Calu3 (cell line): ENCODE measurements around the gene DOK5. TPM values are rescaled to one million over a fixed set of nuclear protein-coding genes. Genes with fewer than 3 reads are reported as not detected.

ENCODE experiments used
- BruUV-seq: library from RNA; stranded (reverse); fragments of 400-500 nt; replicated peaks from 2 replicates; lab custom pipeline; 2021; lab: Mats Ljungman, UMichigan
- CTCF ChIA-PET: fragments of 300-600 bp; sonication (Branson Sonifier 250); formaldehyde crosslinking; loops from one replicate; lab custom pipeline; 2022; ENCODE audit warnings: antibody characterized with exemption; lab: Charles Lee
- DNase-seq: peaks from one replicate; pipeline ENCODE4 v3.0.0; 2022
- H3K27ac Mint-ChIP-seq: one replicate; pipeline ENCODE4 v1.8.0; 2022; ENCODE audit warnings: mixed read lengths; ENCODE audit not compliant: unreplicated experiment
- H3K27me3 Mint-ChIP-seq: one replicate; pipeline ENCODE4 v1.8.0; 2022; ENCODE audit warnings: mixed read lengths; ENCODE audit not compliant: unreplicated experiment
- H3K36me3 Mint-ChIP-seq: one replicate; pipeline ENCODE4 v1.8.0; 2022; ENCODE audit warnings: mild to moderate bottlenecking, moderate library complexity, mixed read lengths; ENCODE audit not compliant: insufficient read depth, unreplicated experiment
- H3K4me1 Mint-ChIP-seq: one replicate; pipeline ENCODE4 v1.8.0; 2022; ENCODE audit warnings: mild to moderate bottlenecking, low read depth, mixed read lengths; ENCODE audit not compliant: unreplicated experiment
- H3K4me3 Mint-ChIP-seq: one replicate; pipeline ENCODE4 v1.8.0; 2022; ENCODE audit warnings: mild to moderate bottlenecking, low read depth, moderate library complexity, mixed read lengths; ENCODE audit not compliant: unreplicated experiment
- H3K9me3 Mint-ChIP-seq: one replicate; pipeline ENCODE4 v1.8.0; 2022; ENCODE audit warnings: low read depth, mixed read lengths; ENCODE audit not compliant: unreplicated experiment
- CTCF ChIP-seq: fragments of 200-600 bp; IDR thresholded peaks from one replicate; pipeline ENCODE4 v1.8.0; 2022; ENCODE audit warnings: antibody characterized with exemption; ENCODE audit not compliant: unreplicated experiment
- intact Hi-C: fragments of 100-400 bp; cut with micrococcal nuclease; formaldehyde crosslinking; loops from one replicate; pipeline ENCODE4 v1.10.0; 2022; ENCODE audit not compliant: unreplicated experiment
- total RNA-seq: library from RNA; stranded (reverse); gene quantifications from 2 replicates; pipeline ENCODE4 v1.2.3, GENCODE V29; 2022

The DOK5 gene
- total RNA-seq, 1 experiment from 2014 or later: 0.17 TPM

GRCh38 chr20:54681869-54682268 lies 206.5 kb downstream of the DOK5 start:
- Mint-ChIP-seq H3K36me3 (no peaks in the 10 kb centered on the region), H3K27ac (no peak overlapping the region), H3K9me3 (no peaks in the 10 kb centered on the region), H3K4me3 (no peak overlapping the region), H3K4me1 (no peaks in the 10 kb centered on the region), H3K27me3 (peaks cover 70% of the 10 kb centered on the region)
- no peak for TF ChIP-seq CTCF
- CTCF ChIA-PET: interaction anchor here (1.4 kb wide), 1 partner anchor 14 kb away, joined by 4 read pairs; no protein-coding TSS in a partner anchor
- intact Hi-C loops: loop anchor here (10.0 kb wide), 1 partner anchor 1893 kb away; no protein-coding TSS in a partner anchor
- no TSS peak for BruUV-seq
- DNase-seq: no peak

- H3K9me3 Mint-ChIP-seq: no peaks in the 10 kb centered on the region
- DNase-seq: no peak
- TF ChIP-seq CTCF: no peak
- no peaks in the 10 kb centered on the region for H3K4me1 Mint-ChIP-seq
- peaks cover 72% of the 10 kb centered on the region for H3K27me3 Mint-ChIP-seq
- no peak overlapping the region for H3K27ac Mint-ChIP-seq
- no TSS peak for BruUV-seq
- no peak overlapping the region for H3K4me3 Mint-ChIP-seq
- intact Hi-C loops: loop anchor here (10.0 kb wide), 1 partner anchor 1886 kb away; no protein-coding TSS in a partner anchor
- CTCF ChIA-PET: interaction anchor here (1.0 kb wide), 1 partner anchor 85 kb away, joined by 3 read pairs; no protein-coding TSS in a partner anchor
- no peaks in the 10 kb centered on the region for H3K36me3 Mint-ChIP-seq
Observed at GRCh38 chr20:54688476-54688875, 213.1 kb downstream of the DOK5 start.

GRCh38 chr20:54690323-54690722 lies 214.9 kb downstream of the DOK5 start:
- DNase-seq: no peak
- Mint-ChIP-seq H3K9me3 (peaks cover 2% of the 10 kb centered on the region), H3K27me3 (peaks cover 72% of the 10 kb centered on the region), H3K4me3 (no peak overlapping the region), H3K27ac (no peak overlapping the region), H3K36me3 (no peaks in the 10 kb centered on the region), H3K4me1 (no peaks in the 10 kb centered on the region)
- TF ChIP-seq CTCF: no peak
- intact Hi-C loops: no loop called here
- BruUV-seq: no TSS peak
- CTCF ChIA-PET: no interaction called here

- Mint-ChIP-seq H3K27ac (no peak overlapping the region), H3K4me1 (no peaks in the 10 kb centered on the region), H3K9me3 (peaks cover 2% of the 10 kb centered on the region), H3K27me3 (peaks cover 72% of the 10 kb centered on the region), H3K4me3 (no peak overlapping the region), H3K36me3 (no peaks in the 10 kb centered on the region)
- CTCF ChIA-PET: interaction anchor here (0.7 kb wide), 1 partner anchor 353 kb away, joined by 3 read pairs; no protein-coding TSS in a partner anchor
- intact Hi-C loops: no loop called here
- no peak for DNase-seq
- no peak for TF ChIP-seq CTCF
- BruUV-seq: no TSS peak
Observed at GRCh38 chr20:54691327-54691726, 215.9 kb downstream of the DOK5 start.
